SK-N-DZ (cell line): ENCODE measurements around the gene CTNNA2.

Source experiments
- DNase-seq: peaks from one replicate; pipeline ENCODE4 v3.0.0-alpha.2; 2015; ENCODE audit warnings: low spot score

The CTNNA2 gene

GRCh38 chr2:79611448-79612016 lies 98.7 kb downstream of the CTNNA2 start:
- DNase-seq = no peak

DNA sequence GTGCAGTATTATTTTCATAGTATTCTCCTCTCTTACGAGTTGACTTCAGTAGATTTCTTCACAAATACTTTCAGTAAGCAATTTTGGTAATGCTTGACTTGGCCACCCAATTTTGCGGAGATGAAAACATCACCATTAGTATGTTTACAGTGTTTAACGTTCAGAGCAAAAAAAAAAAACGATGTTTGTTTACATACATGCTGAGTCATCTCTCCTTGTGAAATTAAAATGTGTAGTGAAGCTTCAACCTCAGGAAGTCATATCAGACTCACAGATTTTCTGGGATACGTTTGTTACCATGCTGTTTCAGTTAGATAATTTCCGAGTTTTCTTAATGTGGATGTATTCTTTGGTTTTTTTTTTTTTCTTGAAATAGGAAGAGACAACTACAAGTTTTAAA lies 100.1 kb downstream of the CTNNA2 start:
- DNase-seq = no peak

GRCh38 chr2:79619442-79619841 lies 106.6 kb downstream of the CTNNA2 start:
- DNase-seq = no peak

DNA sequence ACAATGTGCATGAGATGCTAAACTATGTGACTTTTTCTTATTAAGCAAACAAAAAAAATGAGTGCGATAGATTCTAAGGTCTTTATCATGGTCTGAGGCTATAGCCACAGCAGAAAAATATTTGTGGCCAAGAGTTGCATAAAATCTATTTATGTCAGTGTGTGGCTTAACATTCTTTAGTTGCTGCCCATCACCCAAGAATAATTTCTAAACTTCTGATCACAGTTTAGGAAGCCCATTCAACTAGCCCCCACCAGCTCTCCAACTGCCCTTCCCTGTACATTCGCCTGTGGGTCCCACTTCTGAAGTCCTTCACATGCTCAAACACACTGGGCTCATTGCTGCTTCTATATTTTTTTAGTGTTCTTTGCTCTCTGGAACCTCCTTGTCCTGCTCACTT lies 107.1 kb downstream of the CTNNA2 start:
- no peak for DNase-seq

- DNase-seq = no peak
These were observed 107.8 kb downstream of the CTNNA2 start for GRCh38 chr2:79620679-79621078.

- no peak for DNase-seq
These were observed 108.4 kb downstream of the CTNNA2 start for GRCh38 chr2:79621252-79621651.

DNA sequence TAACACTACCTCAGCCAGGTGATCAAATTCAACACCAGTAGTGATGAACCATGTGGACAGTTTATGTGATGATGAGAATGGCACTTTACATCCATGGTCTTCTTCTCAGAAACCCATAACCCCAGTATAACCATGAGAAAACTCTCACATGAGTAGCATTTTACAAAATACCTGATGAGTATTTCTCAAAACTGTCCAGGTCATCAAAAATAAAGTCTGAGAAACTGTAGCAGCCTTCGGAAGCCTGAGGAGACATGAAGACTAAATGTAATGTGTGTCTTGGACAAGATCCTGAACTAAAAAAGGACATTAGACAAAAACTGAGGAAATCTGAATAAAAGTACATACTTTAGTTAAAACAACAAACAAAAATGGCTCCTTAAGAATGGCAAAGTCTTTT lies 108.9 kb downstream of the CTNNA2 start:
- DNase-seq = no peak

GRCh38 chr2:79622508-79622907 lies 109.7 kb downstream of the CTNNA2 start:
- DNase-seq = no peak

DNA sequence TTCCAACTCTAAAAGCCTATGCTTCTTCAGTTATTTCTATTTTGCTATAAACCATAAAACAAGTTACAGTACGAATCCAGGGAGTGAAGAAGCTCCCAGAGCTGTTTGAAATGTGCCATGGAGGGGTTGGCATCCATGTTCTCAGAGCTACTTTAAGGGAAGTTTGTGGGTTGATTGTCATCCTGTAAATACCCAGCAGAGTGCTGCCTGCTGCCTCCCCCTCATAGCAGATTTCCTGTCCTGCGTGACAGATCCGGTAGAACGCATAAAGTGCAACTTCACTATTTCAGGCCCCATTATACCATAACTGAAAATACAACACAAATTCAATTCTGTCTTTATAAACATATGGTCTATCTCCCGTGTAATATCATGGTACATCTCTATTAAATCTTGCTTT lies 114.4 kb downstream of the CTNNA2 start:
- no peak for DNase-seq

DNA sequence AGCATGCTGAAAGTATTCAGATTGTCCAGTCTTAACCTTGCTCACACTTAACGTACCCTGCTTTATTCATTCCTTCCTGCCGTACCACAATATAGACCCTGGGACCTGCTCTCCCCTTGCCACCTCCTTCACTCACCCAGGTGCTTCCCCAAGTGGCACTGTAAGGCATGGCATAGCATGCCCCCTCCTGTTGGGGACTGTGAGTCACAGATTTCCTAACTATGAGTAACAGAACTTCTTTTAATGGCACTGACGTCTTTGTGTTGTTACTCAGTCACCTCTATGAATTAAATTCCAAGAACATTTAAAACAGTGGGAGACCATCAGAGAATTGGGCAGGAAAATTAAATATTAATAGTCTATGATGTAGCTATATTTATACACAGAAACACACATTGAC lies 117.2 kb downstream of the CTNNA2 start:
- no peak for DNase-seq

DNA sequence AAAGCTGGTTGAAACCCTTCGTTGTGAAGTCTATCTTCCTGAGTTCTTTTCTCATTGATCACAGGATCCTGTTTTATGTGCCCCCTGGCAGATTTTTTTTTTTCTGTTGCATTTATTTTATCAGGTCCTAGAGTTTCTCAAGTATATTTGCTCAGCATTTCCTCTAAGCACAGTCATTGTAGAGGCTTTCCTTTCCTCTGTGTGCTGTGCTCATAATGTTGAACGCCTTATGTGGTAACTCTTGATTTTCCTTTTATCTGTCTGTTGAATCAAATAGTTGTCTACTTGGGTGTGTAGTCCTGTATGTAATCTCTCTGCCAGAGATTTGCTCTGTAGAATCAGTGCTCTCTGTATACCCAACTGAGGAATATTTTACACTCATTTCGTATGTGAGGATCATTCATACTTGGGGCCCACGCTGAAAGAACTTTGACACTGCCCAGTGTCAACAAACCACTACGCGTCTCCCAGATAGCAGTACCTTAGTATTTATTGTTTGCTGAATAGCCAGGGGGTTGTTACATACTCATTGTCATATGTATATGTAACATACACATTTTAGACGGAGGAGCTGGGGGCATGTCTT lies 118.2 kb downstream of the CTNNA2 start:
- no peak for DNase-seq

DNA sequence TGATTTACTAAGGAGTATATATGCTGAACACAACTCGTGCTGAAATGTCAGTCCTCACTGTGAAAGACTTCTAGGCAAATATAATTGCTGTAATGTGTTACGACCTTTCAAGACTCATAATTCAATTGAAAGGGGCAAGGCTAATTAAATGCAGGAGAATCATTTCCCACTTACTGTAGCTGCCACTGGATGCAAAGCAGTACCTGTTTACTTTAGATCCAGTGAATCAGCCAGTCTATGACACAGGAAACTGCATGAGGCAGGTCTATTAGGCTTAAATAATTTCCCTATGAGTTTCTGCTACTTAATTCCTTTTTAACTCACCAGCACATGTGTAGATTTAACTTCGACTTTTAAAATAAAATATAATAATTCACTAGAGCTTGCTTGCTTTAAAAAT lies 125.6 kb downstream of the CTNNA2 start:
- peak; percentile 42 for DNase-seq

DNA sequence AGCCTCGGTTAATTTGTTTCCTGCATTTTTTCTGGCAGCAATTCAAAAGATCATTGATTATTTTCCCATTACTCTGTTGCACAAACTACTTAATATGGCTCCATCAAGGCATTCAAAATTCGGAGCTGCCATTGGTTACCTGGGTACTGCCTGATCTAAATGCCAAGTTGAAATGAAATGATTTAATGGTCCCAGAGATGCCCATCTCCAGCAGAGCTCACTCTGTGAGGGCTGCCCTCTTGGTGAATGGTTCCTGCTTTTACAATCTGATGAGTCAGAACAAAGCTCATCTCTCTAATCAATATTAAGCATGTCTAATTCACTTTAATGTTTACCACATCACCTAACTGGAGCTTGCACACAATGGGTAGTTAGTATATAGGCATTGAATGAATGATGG lies 126.1 kb downstream of the CTNNA2 start:
- no peak for DNase-seq

DNA sequence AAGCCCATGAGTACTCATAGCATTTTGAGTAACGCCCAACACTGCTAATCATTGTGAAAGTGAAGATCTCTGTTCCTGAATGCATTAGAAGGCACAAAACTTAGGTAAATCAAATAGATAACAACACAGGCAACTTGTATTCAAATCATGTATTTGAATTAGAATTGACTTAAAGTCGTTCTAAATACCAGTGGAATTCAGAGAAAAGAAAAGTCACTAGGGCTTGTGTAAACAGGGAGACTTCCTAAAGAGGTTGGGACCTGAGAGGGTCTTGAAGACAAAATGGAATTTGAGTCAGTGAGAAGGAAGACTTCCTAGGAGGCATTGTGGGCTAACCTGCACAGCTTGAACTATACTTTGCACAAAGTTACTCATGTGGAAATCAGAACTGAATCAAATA lies 127.2 kb downstream of the CTNNA2 start:
- DNase-seq = no peak

GRCh38 chr2:79649531-79649930 lies 136.7 kb downstream of the CTNNA2 start:
- no peak for DNase-seq

- DNase-seq = no peak
These were observed 147.7 kb downstream of the CTNNA2 start for GRCh38 chr2:79660557-79660956.

DNA sequence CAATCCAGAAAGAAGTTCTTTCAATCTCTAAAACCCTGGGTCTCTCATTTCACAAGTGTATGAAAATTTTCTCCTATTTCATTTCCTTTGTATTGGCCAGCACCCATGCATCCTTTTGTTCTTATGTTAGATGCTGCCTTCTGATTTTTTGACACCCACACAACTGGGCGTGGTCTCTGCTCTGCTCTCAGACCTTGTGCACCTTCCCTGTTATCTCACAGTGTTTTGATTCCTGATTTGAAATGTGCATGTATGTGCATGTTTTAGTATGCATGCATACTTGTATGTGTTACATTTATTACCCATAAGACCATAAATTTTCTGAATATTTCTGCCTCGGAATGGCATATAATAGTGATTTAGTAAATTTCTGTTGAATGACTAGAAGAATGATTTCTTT lies 152.2 kb downstream of the CTNNA2 start:
- no peak for DNase-seq

GRCh38 chr2:79666430-79666829 lies 153.6 kb downstream of the CTNNA2 start:
- no peak for DNase-seq

- DNase-seq = no peak
These were observed 156.9 kb downstream of the CTNNA2 start for GRCh38 chr2:79669714-79670113.

DNA sequence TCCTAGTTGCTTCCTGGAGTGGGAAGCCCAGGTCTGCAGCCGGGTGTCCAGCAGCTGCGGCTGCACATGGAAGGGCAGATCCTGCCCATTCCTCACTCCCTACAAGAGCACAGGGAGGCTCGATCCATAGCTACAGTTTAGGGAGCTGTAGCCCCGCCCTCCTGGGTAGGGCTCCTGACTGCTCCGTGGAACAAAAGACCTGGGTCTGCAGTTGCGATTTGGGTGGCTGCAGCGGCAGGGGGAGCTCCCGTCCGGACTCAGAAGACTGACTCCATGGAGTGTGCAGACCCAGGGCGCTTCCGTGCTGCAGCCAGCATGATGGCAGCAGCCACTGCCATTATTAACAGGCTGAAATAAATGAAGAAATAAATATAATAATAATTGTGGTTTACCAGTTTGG lies 157.3 kb downstream of the CTNNA2 start:
- no peak for DNase-seq

DNA sequence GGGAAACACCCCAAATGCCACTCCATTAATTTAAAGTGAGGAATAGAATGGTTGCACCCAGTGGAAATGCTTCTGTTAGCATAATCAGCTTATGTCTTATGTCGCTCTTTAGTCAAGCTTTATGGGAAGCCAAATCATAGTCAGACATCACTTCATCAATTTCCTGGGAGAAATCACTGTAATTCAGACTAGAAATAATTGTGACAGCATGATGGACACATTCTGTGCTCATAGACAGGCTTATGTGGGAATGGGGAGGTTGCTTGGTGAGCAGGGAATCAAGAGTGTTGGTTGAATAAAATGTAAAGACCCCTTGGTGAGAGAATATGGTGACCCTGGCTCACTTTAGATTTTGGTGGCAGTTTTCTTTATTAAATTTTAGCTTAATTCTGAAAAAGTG lies 174.0 kb downstream of the CTNNA2 start:
- no peak for DNase-seq

DNA sequence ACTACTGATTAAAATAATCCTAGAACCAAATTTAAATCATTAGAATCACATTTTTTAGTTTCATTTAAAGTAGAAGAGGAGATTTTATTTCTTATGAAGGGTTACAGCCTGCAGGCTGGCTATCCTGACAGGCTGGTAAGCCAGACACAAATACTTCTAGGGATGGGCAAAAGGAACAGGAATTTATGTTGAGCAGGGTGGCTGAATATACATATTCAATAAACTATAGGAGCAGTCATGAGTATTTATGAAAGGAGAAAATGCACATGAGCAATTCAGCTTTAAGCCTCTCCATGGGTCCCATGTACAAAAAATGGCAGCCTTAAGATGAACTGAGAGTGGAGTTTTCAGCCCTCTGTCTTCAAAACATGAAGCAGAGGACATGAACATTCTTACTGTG lies 182.4 kb downstream of the CTNNA2 start:
- no peak for DNase-seq

- no peak for DNase-seq
These were observed 184.3 kb downstream of the CTNNA2 start for GRCh38 chr2:79697200-79697599.

DNA sequence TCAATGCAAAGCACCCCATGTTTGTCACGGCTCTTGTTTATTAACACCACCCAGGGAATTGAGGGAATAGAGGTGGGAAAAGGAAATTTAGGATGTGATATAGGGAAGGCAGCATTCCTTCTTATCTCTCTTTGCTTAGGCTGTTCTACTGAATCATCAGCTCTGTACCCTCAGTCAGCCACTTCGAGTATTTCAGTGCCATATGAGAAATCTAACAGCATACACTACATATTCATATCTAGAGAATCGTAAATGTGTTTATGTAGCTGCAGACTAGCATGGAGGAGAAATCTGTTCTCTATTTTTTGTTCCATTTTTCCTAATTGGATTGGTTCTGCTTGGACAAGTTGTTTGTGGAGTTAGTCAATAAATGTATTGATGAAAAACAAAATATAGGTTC lies 187.8 kb downstream of the CTNNA2 start:
- no peak for DNase-seq
